Measurements from ENCODE around the gene RP2.
A peak's percentile ranks its signal among the peaks of the same experiment; 100 is the strongest.

Gene RP2

GRCh38 chrX:46849933-46850332 lies 13.1 kb downstream of the RP2 start:
- peak; percentile 3 for DNase-seq

GRCh38 chrX:46850771-46851170 lies 13.9 kb downstream of the RP2 start:
- DNase-seq = peak; percentile 75

DNA sequence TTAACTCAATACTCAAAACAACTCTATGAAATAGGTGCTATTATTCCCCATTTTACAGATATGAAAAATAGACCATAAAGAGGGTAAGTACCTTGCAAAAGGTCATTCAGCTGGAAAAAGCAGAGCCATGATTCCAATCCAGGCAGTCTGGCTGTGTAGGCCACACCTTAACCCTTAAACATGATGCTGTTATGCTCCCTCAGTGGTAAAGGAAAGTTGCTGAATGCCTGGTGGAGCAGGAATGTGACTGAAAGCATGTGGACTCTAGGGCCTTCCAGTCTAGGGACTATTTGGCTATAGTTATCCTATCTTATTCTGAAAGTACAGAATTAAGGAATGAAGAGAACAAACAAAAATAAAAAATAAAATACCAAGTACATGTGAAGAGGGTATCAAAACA lies 19.6 kb downstream of the RP2 start:
- no peak for DNase-seq

DNA sequence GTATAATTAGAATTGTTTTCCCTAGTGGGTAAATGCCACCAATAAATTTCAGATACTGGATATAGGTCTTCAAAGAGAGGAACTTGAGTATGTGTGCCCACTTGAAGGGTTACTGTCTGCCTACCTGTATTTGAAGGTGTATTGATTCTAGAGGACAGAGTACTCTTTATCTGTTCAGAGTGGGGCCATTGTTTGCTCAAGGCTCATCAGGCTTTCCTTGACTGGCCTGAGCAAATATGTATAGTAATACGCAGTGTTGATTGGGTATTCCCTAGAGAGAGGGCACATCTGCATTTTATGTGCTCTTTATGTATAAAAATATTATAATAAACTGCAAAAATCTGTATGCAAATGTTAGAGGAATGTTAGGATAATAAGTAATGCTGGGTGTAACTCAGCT lies 23.7 kb downstream of the RP2 start:
- DNase-seq = peak; percentile 88

DNA sequence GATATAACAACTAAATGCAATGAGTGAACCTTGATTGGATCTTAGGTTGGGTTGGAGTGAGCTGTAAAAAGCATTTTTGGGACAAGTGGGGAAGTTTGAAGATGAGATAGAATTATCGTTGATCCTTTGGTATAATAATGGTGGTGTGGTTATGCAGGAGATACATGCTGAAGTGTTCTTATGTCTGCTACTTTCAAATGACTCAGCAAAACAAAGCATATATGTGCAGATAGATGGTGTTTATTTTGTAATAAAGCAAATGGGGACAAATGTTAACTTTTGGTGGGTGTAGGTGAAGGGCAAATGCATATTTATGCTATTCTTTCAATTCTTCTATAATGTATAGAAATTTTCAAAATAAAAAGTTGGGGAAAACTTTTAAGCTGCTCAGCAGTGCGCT lies 26.2 kb downstream of the RP2 start:
- no peak for DNase-seq

- no peak for DNase-seq
Measured at GRCh38 chrX:46864606-46865005, 27.8 kb downstream of the RP2 start.

DNA sequence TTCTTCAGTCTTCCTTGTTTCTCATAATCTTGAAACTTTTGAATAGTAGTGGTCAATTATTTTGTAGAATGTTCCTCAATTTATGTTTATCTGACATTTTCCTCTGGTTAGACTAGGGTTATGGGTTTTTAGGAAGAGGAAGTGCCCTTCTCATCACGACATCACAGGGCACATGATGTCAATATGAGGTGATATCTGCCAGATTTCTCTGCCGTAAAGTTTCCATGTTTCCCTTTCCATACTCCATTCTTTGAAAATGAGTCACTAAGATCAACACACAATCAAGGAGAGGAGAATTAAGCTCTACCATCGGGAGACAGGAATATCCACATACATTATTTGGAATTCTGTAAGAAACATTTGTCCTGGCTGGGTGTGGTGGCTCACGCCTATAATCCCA lies 28.4 kb downstream of the RP2 start:
- no peak for DNase-seq

DNA sequence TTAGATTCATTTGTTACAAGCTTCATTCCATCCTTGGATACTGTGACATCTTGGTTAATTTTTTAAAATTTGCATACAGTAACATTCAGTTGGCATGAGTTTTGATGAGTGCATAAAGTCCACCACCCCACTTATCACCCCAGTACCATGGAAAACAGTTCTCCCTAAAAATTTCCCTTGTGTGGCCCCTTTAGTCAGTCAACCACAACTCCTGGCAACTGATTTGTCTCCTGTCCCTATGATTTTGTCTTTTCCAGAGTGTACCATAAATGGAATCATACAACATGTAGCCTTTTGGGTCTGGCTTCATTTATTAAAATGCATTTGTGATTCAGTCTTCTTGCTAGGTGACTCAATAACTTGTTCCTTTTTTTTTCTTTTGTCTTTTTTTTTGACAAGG lies 29.9 kb downstream of the RP2 start:
- no peak for DNase-seq

GRCh38 chrX:46873746-46874145 lies 36.9 kb downstream of the RP2 start:
- DNase-seq = no peak

DNA sequence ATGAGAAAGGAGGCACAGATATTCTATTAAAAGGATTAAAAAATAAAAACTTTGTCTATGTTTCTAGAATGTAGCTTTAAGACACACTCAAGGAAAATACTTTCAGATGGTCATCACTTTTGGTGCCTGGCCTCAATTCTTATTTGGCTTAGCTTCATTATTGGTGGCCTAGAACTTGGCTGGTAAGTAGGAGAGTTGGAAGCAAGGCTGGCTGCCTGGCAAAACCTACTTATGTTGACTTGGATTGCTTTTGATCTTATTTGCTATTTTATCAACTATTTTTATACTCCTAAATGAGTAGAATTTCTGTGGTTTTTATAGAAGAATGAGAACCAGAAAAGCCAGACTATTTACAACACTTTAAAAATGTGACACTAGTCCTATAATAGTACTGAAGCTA lies 40.1 kb downstream of the RP2 start:
- DNase-seq = no peak

DNA sequence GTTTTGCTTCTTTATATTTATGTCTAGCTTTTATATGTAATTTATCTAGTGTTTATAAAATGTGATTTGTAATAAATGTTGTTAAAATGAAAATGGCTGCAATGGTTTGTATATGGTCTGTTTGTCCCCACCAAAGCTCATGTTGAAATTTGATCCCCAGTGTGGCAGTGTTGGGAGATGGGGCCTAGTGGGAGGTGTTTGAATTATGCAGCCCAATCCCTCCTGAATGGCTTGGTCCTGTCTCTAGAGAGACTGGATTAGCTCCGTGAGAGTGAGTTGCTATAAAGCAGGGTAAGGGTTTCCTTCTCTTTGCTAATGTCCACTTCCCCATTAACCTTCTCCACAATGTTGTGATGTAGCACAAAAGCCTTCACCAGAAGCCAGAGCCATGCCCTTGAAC lies 45.4 kb downstream of the RP2 start:
- DNase-seq = no peak

- DNase-seq = no peak
Measured at GRCh38 chrX:46884799-46885198, 48.0 kb downstream of the RP2 start.

DNA sequence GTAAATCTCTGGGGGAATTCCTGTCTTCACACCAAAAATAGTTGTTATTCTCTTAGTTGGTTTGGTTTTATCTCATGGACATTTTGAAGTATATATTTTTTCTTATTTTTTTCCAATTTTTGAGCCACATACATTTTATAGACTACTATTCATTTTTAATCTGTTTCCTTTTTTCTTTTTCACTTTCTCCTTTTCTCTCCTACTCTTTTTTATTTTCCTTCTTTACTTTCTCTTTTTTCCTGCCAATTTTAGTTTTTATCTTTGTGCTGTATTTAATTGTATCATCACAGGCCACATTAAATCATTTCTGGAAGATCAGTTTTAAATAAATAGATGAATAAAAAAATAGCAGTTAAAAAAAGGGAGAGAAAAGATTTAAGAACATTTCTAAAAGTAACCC lies 61.4 kb downstream of the RP2 start:
- no peak for DNase-seq

GRCh38 chrX:46903458-46904242 lies 66.8 kb downstream of the RP2 start:
- DNase-seq = peak; percentile 85

- DNase-seq = no peak
Measured at GRCh38 chrX:46904626-46905025, 67.8 kb downstream of the RP2 start.

- no peak for DNase-seq
Measured at GRCh38 chrX:46910415-46910814, 73.6 kb downstream of the RP2 start.

GRCh38 chrX:46912098-46912602 lies 75.3 kb downstream of the RP2 start, which contains the start of gene JADE3:
Gene JADE3, plus strand, starts transcription at chrX:46912421. Its CDS starts 72,474 bp downstream, at chrX:46984895.
- DNase-seq = peak; percentile 74

GRCh38 chrX:46912603-46913491 lies 76.0 kb downstream of the RP2 start:
- peak; percentile 4 for DNase-seq

GRCh38 chrX:46913667-46914066 lies 76.8 kb downstream of the RP2 start:
- no peak for DNase-seq

GRCh38 chrX:46916273-46916672 lies 79.4 kb downstream of the RP2 start:
- DNase-seq = no peak

GRCh38 chrX:46917622-46918021 lies 80.8 kb downstream of the RP2 start:
- DNase-seq = no peak

- no peak for DNase-seq
Measured at GRCh38 chrX:46918434-46918833, 81.6 kb downstream of the RP2 start.

DNA sequence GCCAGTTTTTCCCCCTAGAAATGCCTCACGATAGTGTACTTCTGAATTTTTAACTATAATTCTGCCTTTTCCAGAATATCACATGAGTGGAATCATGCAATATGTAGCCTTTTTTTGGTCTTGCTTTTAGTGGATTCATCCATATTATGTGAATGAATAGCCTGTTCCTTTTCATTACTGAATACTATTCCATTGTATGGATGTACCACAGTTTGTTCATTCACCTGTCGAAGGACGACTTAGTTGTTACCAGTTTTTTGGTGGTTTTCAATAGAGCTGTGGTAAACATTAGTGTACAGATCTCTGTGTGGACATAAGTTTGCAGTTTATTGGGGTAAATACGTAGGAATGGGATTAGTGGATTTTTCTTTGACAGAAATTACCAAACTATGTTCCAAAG lies 83.4 kb downstream of the RP2 start:
- DNase-seq = no peak

- DNase-seq = no peak
Measured at GRCh38 chrX:46922611-46923010, 85.8 kb downstream of the RP2 start.

Measured in NCI-H526 treated with DMSO at 0.1 percent for 48 hours (cell line).